ENCODE results near the gene CAMTA2.

- TF ChIP-seq POLR2AphosphoS5 (IDR thresholded peaks at IDR 0.05; ENCODE audit: low read depth), result no peak
- TF ChIP-seq CTCF (IDR thresholded peaks at IDR 0.05; ENCODE audit: insufficient read depth, low read length), result no peak
- TF ChIP-seq REST (IDR thresholded peaks at IDR 0.05; ENCODE audit: insufficient replicate concordance, low read depth), result no peak
Measured at GRCh38 chr17:4972752-4973151, 14.7 kb downstream of the CAMTA2 start.

Data from HL-60 (cell line).